ENCODE measurements around the gene DLX2. TPM values are rescaled to one million over a fixed set of nuclear protein-coding genes. Genes with fewer than 3 reads are reported as not detected.
A peak's percentile ranks its signal among the peaks of the same experiment; 100 is the strongest.

The DLX2 gene
- total RNA-seq, 2 donors from 2014 or later = not detected

DNA sequence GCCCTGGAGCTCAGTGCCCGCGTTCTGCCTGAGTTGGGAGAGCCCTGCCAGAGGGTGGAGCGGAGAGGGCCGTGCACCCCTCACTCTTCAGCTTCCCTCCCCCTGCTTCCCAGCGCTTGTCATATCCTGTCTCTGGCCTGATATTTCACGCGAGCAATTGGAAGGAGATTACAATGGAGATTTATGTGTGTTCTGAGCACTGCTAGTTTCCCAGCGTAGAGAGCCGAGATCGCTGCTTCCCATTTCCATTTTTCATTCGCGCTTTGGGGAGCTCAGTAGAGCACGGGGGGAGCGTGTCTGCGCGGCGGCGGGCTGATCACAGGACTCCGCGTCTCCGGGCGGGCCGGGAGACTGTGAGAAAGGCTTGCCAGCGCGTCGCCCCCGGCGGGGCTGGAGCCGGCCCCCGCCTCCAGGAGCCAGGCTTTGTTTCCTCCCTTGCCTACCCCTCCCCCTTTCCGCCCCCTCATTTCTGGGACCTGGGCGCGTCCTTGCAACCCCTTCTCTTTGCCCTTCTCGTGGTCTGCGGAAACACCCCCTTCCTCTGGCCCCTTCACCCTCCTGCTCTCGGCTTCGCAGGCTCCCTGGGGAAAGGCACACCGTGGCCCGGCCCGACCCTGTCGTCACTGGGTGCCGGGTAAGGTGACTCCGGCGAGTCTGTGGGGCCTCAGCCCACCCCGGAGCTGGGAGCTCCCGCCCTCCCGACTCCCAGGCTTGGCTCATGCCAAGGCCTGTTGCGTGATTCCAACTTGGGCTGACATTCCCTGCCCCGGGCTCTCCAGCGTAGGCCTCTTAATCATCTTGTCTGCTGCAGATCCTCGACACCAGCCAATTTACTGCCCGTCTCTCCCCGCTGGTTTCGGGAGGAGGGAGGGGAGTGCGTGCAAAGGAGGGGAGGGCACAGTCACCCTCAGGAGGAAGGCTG, 5.8 kb downstream of the DLX2 start:
- DNase-seq (no peak), ATAC-seq (peak in 1 of 2 donors; percentile 7)
- intact Hi-C loops (cut with DNase I) = no loop called here

DNA sequence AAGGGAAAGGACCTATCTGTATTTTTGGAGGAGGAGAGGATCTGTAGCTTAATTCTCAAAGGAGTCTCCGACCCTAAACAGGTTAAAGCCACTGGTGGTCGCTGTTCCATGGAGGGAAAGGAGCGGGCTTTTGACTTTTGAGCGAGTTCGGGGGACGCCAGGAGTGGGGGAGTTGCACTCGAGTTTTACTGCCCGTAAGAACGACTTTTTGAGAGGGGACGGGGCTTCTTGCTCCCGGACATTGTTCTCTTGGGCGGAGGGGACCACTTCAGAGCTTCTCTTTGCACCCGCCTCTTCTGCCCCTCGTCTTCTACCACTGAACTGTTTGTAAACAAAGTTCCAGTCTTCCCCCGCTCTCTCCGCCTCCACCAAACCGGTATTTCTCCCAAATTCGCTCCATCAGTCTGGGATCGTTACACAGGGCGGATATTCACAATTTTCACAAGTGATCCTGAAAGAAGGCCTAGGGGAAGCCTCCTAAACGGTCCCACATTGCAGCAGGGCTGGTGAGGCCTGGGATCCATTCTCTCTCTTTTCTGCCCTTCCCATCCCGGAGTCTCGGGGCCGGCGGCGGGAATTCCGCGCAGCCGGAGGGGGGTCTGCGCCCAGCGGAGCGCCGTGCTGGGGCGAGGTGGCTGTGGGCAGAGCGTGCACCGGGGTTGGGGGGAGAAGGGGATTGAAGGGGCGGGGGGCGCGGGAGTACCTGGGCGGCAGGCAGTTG, 6.6 kb downstream of the DLX2 start:
- no peak for ATAC-seq
- intact Hi-C loops (cut with DNase I) = no loop called here
- no peak for DNase-seq

DNA sequence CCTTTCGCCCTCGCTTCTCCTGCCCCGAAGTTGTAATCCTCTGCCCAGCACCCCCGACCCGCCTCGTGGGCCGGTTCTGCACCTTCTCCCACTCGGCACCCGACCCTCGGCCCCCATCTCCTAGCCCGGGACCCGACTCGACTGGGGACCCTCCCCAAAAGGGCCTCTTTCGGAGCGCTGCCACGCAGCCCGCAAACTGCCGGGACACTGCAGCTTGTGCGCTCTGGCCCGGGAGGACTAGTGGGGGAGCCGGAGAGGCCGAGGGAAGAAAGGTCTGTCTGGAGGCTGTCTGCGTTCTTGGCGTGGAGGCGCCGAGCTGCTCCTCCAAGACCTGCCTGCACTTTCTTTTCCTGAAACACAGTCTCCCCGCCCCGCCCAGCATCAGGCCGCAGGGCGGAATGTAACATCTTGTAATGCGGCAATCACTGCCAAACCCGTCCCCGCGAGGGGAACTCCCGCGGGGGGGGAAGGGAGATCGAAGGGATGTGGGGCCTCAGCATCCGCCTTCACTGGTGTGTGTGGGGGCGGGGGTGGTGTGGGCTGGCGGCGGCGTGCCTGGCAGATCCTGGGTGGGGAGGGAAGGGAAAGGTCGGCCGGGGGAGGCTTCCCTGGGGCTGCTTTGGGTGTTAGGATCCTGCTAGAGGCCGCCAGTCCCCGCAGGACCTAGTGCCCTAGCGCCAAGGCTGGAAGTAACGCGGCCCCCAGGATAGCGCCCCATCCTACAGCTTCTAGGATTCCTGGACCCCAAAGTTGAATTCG, 7.4 kb downstream of the DLX2 start:
- intact Hi-C loops (cut with DNase I) = no loop called here
- ATAC-seq (peak; percentile 29 to 45), DNase-seq (peak; percentile 69)

- ATAC-seq (no peak), DNase-seq (no peak)
- intact Hi-C loops (cut with DNase I) = no loop called here
Observed at GRCh38 chr2:172094294-172095145, 8.2 kb downstream of the DLX2 start.

GRCh38 chr2:172093416-172094293, 9.0 kb downstream of the DLX2 start:
- no peak for ATAC-seq
- no peak for DNase-seq
- intact Hi-C loops (cut with DNase I) = no loop called here

DNA sequence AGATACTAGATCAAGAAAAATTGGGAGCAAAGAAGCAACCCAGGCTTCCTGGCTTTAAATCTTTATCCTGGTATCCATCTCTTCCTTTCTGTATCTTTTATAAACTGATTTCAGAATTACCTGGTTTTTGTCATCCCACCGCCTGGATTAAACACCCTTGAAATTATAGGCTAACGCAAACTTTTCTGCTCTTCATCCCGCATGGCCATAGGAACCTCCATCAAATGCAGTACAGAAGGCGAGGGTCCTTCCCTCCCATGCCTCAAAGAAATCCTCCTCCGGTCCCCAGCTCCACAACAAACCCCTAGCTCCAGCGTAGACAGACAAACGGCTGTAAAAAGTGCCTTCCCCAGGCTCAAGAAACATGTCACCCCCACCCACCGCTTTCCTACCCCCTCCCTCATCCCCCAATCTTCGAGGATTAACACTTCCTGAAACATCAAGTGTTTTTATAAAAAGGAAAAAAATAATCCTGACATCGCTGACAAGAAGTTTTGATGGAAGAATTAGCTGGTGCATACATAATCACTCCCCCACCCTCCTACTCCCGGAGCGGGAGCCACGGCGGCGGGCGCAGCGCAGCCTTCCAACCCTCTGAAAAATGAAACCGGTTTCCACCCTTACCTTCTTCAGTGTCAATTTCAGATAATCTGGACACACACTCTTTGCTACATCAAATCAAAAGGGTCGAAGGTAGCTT, 9.8 kb downstream of the DLX2 start:
- intact Hi-C loops (cut with DNase I) = no loop called here
- DNase-seq (no peak), ATAC-seq (no peak)

DNA sequence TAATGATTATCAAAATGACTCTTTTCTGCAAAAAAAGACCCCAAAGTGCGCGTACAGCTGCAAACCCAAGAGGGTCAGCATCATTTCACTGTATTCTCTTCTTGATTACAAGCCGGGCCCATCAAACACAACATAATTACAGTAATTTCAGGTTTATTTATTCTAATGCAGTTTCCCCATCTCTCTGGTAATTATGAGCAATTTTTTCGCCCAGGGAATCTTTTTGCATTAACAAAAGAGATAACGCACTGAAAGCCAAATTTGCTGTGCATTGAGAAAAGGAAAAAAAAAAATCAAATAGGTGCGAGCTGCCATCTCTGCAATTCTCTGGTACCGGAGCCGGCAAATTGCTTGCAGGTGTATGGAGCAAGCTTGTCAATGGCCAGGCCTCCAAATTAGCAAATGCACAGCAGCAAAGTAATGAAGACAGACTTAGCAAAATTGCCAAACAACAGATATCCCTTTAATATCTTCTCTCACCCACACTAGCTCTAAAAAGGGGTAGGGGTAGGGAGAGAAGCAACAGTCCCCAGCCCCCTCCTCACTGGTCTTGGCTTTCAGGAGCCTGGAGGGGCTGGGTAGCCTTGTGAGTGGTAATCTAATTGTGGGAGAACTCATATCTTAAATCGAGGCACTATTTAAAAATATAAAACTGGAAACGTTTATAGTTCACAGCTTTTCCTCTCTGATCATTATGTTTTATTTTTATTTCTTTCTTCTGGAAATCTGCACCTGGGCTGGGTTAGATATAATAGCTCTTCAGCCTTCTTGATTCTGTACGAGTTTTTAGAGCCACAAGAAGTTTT, 10.7 kb downstream of the DLX2 start:
- no peak for DNase-seq
- ATAC-seq = no peak
- intact Hi-C loops (cut with DNase I) = no loop called here

GRCh38 chr2:172091000-172091641, 11.6 kb downstream of the DLX2 start:
- intact Hi-C loops (cut with DNase I) = no loop called here
- DNase-seq (no peak), ATAC-seq (no peak)

- DNase-seq = no peak
- ATAC-seq = no peak
- intact Hi-C loops (cut with DNase I) = no loop called here
Observed at GRCh38 chr2:172090044-172090961, 12.4 kb downstream of the DLX2 start.

GRCh38 chr2:172089633-172090032, 13.1 kb downstream of the DLX2 start:
- intact Hi-C loops (cut with DNase I) = no loop called here
- DNase-seq = no peak
- ATAC-seq = no peak

DNA sequence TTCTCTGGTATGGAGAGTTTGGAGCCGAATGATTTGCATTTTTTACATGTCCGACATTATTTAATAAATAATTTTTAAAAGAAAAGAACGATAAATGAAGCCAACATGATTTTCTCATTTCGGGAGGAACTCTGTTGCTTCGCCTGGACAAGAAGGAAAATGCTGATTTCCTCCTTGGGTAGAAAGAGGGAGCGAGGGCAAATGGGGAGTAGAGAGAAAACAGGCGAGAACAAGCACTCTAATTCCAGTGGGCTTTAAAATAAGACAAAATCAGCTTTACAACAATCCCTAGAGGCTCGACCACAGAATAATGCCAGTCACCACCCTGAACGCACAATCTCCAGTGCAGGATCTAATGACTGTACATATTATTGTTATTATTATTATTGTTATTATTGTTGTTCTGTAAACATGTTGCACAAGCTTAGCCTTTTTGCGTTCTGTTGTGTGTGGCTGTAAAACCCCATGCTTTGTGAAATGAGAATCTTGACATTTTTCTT, 13.6 kb downstream of the DLX2 start:
- intact Hi-C loops (cut with DNase I) = no loop called here
- DNase-seq (no peak), ATAC-seq (no peak)

- intact Hi-C loops (cut with DNase I) = no loop called here
- DNase-seq (no peak), ATAC-seq (no peak)
Observed at GRCh38 chr2:172088245-172089004, 14.3 kb downstream of the DLX2 start.

GRCh38 chr2:172087780-172088244, 14.9 kb downstream of the DLX2 start:
- intact Hi-C loops (cut with DNase I) = no loop called here
- DNase-seq = no peak
- ATAC-seq = no peak

DNA sequence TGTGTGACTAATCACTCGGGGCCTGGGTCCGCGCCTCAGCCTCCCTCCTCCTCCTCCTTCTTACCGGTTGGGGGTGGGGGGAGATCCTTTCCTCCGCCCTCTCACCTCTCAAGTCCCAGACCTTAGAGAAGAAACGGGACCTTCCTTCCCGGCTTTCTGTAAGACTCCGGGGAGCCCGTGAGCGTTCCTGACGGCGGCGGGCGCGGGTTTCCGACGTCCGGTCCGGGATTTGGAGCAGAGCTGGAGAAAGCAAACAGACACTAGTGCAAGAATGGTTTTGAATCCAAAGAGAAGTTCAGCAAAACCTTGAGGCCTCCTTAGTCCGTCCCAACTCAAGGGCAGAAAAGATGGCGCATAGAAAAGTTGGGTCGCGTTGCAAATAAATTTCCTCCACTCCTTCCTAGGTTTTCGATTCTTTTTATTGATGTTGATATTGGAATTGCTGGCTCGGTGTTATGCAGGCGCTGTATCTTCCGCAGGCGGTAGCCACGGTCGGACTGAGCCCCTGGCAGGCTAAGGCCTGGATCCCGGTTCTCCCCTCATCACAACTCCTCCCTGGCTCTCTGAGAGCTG, 15.4 kb downstream of the DLX2 start:
- DNase-seq = no peak
- ATAC-seq = no peak
- intact Hi-C loops (cut with DNase I) = no loop called here
